HepG2 (cell line): ENCODE results near the gene KLF18. TPM values are rescaled to one million over a fixed set of nuclear protein-coding genes. Genes with fewer than 3 reads are reported as not detected.

Experiments
- ATAC-seq: fragments of 200-7000 bp; cut with Tn5 transposase; 3 replicates; pipeline ENCODE4 v1.9.1; 2020; ENCODE audit warnings: mild to moderate bottlenecking, moderate library complexity
- BruUV-seq: library from RNA; stranded (reverse); fragments of 400-500 nt; replicated peaks from 2 replicates; lab custom pipeline; 2021; lab: Mats Ljungman, UMichigan
- CTCF ChIA-PET: fragments of 300-600 bp; formaldehyde crosslinking; extraction: SDS; loops from one replicate; lab custom pipeline; 2021; ENCODE audit warnings: low total read pairs, inconsistent platforms, low intra/inter-chr PET ratio; lab: Yijun Ruan, JAX
- POLR2A ChIA-PET: fragments of 350-600 bp; sonication (Branson Sonifier 250); formaldehyde crosslinking; loops from one replicate; lab custom pipeline; 2020; ENCODE audit warnings: antibody characterized with exemption, inconsistent platforms; lab: Yijun Ruan, JAX
- DNase-seq: peaks from one replicate; pipeline ENCODE4 v3.0.0-alpha.2; 2015; ENCODE audit warnings: low spot score
- FAIRE-seq: peaks from 3 replicates; lab custom pipeline; 2011; peaks lifted over from hg19 to GRCh38; lab: Jason Lieb, UNC
- H2AFZ ChIP-seq: one replicate; pipeline ENCODE4 v1.6.1; 2011; ENCODE audit warnings: low read length, inconsistent platforms
- H3K27ac ChIP-seq: fragments of 300-600 bp; 3 replicates; pipeline ENCODE4 v1.8.0; 2011; ENCODE audit warnings: mixed run types, mild to moderate bottlenecking, mixed read lengths, low read length, inconsistent platforms; ENCODE audit not compliant: insufficient read depth; ENCODE audit errors: extremely low read length
- H3K27me3 ChIP-seq, 2 experiments: fragments of 200-600 bp in 1 of 2; 2 replicates in 1 of 2; 3 replicates in 1 of 2; pipeline versions ENCODE4 v1.6.0 to v1.8.0; 2011; ENCODE audit warnings: low read length in 2 of 2, mild to moderate bottlenecking in 2 of 2, moderate library complexity in 2 of 2, inconsistent platforms in 1 of 2; ENCODE audit not compliant: insufficient read depth in 2 of 2, control insufficient read depth in 1 of 2
- H3K36me3 ChIP-seq, 2 experiments: fragments of 200-600 bp in 1 of 2; replicated peaks in 1 of 2; 2 replicates in 1 of 2; 3 replicates in 1 of 2; pipeline versions ENCODE4 v1.5.1 to v1.8.0; 2011; ENCODE audit warnings: low read length in 2 of 2, inconsistent platforms in 1 of 2; ENCODE audit not compliant: insufficient read depth in 2 of 2, control insufficient read depth in 1 of 2
- H3K4me1 ChIP-seq: 2 replicates; pipeline ENCODE4 v1.5.1; 2012; ENCODE audit warnings: low read length, inconsistent platforms; ENCODE audit not compliant: insufficient read depth
- H3K4me2 ChIP-seq: 2 replicates; pipeline ENCODE4 v1.6.0; 2011; ENCODE audit warnings: low read depth, low read length, inconsistent platforms
- H3K4me3 ChIP-seq, 3 experiments: fragments of 200-600 bp in 1 of 3; sonication (generic), shearing (Covaris generic) in 1 of 3; replicated peaks in 1 of 3; 2 replicates each; pipeline ENCODE4 v1.5.1; 2011 to 2016; ENCODE audit warnings: low read length in 3 of 3, inconsistent platforms in 2 of 3, low read depth in 2 of 3, mild to moderate bottlenecking in 2 of 3, control low read depth in 1 of 3, mixed read lengths in 1 of 3; ENCODE audit not compliant: insufficient read depth in 1 of 3
- H3K79me2 ChIP-seq: one replicate; pipeline ENCODE4 v1.6.1; 2011; ENCODE audit warnings: low read length, inconsistent platforms; ENCODE audit not compliant: insufficient read depth
- H3K9ac ChIP-seq: 2 replicates; pipeline ENCODE4 v1.6.0; 2011; ENCODE audit warnings: mild to moderate bottlenecking, low read depth, low read length, inconsistent platforms; ENCODE audit not compliant: insufficient read depth
- H3K9me3 ChIP-seq: 2 replicates; pipeline ENCODE4 v1.5.1; 2012; ENCODE audit warnings: mild to moderate bottlenecking, low read length
- H4K20me1 ChIP-seq: 2 replicates; pipeline ENCODE4 v1.6.0; 2011; ENCODE audit warnings: inconsistent platforms, mild to moderate bottlenecking, low read length, moderate library complexity; ENCODE audit not compliant: insufficient read depth
- CCDC6 ChIP-seq: sonication (generic); formaldehyde crosslinking; IDR thresholded peaks from 2 replicates; pipeline ENCODE4 v1.8.1; 2022; ENCODE audit warnings: mild to moderate bottlenecking, missing genetic modification reagents, moderate library complexity
- CEBPG ChIP-seq: IDR thresholded peaks from 2 replicates; pipeline ENCODE4 v1.6.1; 2016
- HDAC1 ChIP-seq: sonication (generic); formaldehyde crosslinking; IDR thresholded peaks from 2 replicates; pipeline ENCODE4 v1.5.1; 2020; ENCODE audit warnings: mild to moderate bottlenecking, missing genetic modification reagents
- KLF15 ChIP-seq: sonication (generic); formaldehyde crosslinking; IDR thresholded peaks from 2 replicates; pipeline ENCODE4 v1.8.1; 2023; ENCODE audit warnings: borderline replicate concordance, mild to moderate bottlenecking, inconsistent platforms, missing genetic modification reagents, mixed read lengths
- SRY ChIP-seq: sonication (generic); formaldehyde crosslinking; IDR thresholded peaks from 2 replicates; pipeline ENCODE4 v1.8.0; 2022; ENCODE audit warnings: mild to moderate bottlenecking, missing genetic modification reagents
- TBX2 ChIP-seq: sonication (generic); formaldehyde crosslinking; IDR thresholded peaks from 2 replicates; pipeline ENCODE4 v1.5.0; 2020; ENCODE audit warnings: missing genetic modification reagents, mild to moderate bottlenecking, borderline replicate concordance
- XRCC5 ChIP-seq: fragments of 200-400 bp; formaldehyde crosslinking; optimal IDR thresholded peaks from 2 replicates; pipeline ENCODE3; 2017; ENCODE audit warnings: mild to moderate bottlenecking, low read length
- YEATS2 ChIP-seq: sonication (generic); formaldehyde crosslinking; IDR thresholded peaks from 2 replicates; pipeline ENCODE4 v1.4.0; 2020; ENCODE audit warnings: missing genetic modification reagents, borderline replicate concordance
- ZC3H4 ChIP-seq: sonication (generic); formaldehyde crosslinking; IDR thresholded peaks from 2 replicates; pipeline ENCODE4 v1.4.0; 2020; ENCODE audit warnings: missing genetic modification reagents, borderline replicate concordance
- ZNF225 ChIP-seq: sonication (generic); formaldehyde crosslinking; IDR thresholded peaks from 2 replicates; pipeline ENCODE4 v1.4.0; 2020; ENCODE audit warnings: mild to moderate bottlenecking, missing genetic modification reagents
- ZNF235 ChIP-seq: sonication (generic); formaldehyde crosslinking; IDR thresholded peaks from 2 replicates; pipeline ENCODE4 v1.8.1; 2023; ENCODE audit warnings: mild to moderate bottlenecking, missing genetic modification reagents, borderline replicate concordance
- ZNF432 ChIP-seq: sonication (generic); formaldehyde crosslinking; IDR thresholded peaks from 2 replicates; pipeline ENCODE4 v1.5.0; 2020; ENCODE audit warnings: missing genetic modification reagents, mild to moderate bottlenecking, borderline replicate concordance
- ZNF839 ChIP-seq: sonication (generic); formaldehyde crosslinking; IDR thresholded peaks from 2 replicates; pipeline ENCODE4 v1.4.0; 2020; ENCODE audit warnings: missing genetic modification reagents, mild to moderate bottlenecking, borderline replicate concordance
- WGBS: methylation state at CpG from one replicate; pipeline ENCODE4 v1.1.6; 2017; ENCODE audit warnings: low lambda C conversion rate; 5-methylcytosine and 5-hydroxymethylcytosine counted together
- in situ Hi-C: cut with HindIII; loops from 2 replicates; pipeline ENCODE4 v1.10.0; 2017; ENCODE audit warnings: low pct_unique_long_range_greater_than_20kb; ENCODE audit not compliant: extremely low pct_ligation_motif_present
- intact Hi-C: fragments of 100-400 bp; cut with micrococcal nuclease; formaldehyde crosslinking; loops from one replicate; pipeline ENCODE4 v1.10.0; 2022; ENCODE audit not compliant: unreplicated experiment
- polyA plus RNA-seq, 8 experiments: library from polyadenylated mRNA; depleted of rRNA in 3 of 8; stranded (reverse) in 7 of 8; unstranded in 1 of 8; fragments of >200 nt; fragmentation: Illumina TruSeq in 4 of 8; extraction: Trizol in 4 of 8; gene quantifications; 2 replicates each; pipeline versions ENCODE4 v1.2.1 to v1.2.3, GENCODE V29; 2011 to 2016; ENCODE audit warnings: low read depth in 4 of 8, missing spikeins in 1 of 8, mixed read lengths in 1 of 8; ENCODE audit not compliant: insufficient read depth in 1 of 8
- total RNA-seq, 5 experiments: library from RNA; depleted of rRNA; stranded (reverse); fragments of >200 nt; fragmentation: Illumina TruSeq; extraction: Trizol; gene quantifications; 2 replicates each; pipeline ENCODE4 v1.2.3, GENCODE V29; 2016; ENCODE audit warnings: low read depth in 1 of 5
- TF ChIP-seq, protein P1 (sequence below): sonication (generic); formaldehyde crosslinking; IDR thresholded peaks from 2 replicates; pipeline ENCODE4 v1.5.1; 2020; ENCODE audit warnings: missing genetic modification reagents, mild to moderate bottlenecking, borderline replicate concordance

KLF18 gene
- total and polyA plus RNA-seq, 2 of the 13 experiments (the other 11 are each of a cell fraction or from before 2014, with no cell fraction given) = not detected

DNA sequence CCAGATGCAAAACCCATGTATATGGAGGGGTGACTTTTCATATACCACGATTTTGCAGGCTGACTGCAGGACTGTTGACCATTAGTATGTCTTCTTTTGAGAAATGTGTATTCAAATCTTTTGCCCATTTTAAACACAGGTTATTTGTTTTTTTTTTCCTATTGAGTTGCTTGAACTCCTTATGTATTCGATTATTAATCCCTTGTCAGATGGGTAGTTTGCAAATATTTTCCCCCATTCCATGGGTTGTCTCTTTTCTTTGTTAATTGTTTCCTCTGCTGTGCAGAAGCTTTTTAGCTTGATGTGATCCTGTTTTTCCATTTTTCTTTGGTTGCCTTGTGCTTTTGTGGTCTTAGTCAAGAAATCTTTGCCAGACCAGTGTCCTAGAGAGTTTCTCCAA, 47.4 kb downstream of the KLF18 start:
- Histone ChIP-seq H3K4me1 (peaks cover 9% of the 10 kb centered on the region; the same call in 1 of the 2 replicates), H3K36me3 (no peaks in the 10 kb centered on the region), H3K27ac (no peak overlapping the region), H3K4me2 (no peak overlapping the region), H4K20me1 (no peaks in the 10 kb centered on the region), H3K4me3 (no peak overlapping the region), H3K79me2 (no peaks in the 10 kb centered on the region), H3K27me3 (peaks cover 0 to 6% of the 10 kb centered on the region in 2 experiments; a peak in 1 of 5 replicates), H3K9ac (no peak overlapping the region), H3K9me3 (no peaks in the 10 kb centered on the region), H2AFZ (no peak overlapping the region)
- DNase-seq (no peak), FAIRE-seq (no peak), ATAC-seq (no peak)
- intact Hi-C loops (no loop called here), in situ Hi-C loops (no loop called here)
- TF ChIP-seq, protein P1, sequence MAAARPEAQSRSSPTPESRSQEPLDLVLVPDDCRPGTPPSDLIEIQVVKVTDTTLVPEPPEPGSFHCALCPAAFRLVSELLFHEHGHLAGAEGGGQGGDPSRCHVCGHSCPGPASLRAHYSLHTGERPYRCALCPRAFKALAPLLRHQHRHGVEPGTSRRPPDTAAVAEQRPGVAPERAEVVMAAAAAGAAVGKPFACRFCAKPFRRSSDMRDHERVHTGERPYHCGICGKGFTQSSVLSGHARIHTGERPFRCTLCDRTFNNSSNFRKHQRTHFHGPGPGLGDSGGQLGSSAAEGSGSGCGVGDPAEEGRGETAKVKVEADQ (CRISPR knock-in tag) = no peak
- TF ChIP-seq ZNF432 (no peak), XRCC5 (no peak), HDAC1 (CRISPR knock-in tag) (no peak), CEBPG (CRISPR knock-in tag) (no peak), ZNF225 (CRISPR knock-in tag) (no peak), ZNF839 (no peak)
- WGBS = 25% methylated on average over 2 of the region's 2 CpGs
- POLR2A ChIA-PET = no interaction called here
- BruUV-seq = no TSS peak
- CTCF ChIA-PET = no interaction called here

DNA sequence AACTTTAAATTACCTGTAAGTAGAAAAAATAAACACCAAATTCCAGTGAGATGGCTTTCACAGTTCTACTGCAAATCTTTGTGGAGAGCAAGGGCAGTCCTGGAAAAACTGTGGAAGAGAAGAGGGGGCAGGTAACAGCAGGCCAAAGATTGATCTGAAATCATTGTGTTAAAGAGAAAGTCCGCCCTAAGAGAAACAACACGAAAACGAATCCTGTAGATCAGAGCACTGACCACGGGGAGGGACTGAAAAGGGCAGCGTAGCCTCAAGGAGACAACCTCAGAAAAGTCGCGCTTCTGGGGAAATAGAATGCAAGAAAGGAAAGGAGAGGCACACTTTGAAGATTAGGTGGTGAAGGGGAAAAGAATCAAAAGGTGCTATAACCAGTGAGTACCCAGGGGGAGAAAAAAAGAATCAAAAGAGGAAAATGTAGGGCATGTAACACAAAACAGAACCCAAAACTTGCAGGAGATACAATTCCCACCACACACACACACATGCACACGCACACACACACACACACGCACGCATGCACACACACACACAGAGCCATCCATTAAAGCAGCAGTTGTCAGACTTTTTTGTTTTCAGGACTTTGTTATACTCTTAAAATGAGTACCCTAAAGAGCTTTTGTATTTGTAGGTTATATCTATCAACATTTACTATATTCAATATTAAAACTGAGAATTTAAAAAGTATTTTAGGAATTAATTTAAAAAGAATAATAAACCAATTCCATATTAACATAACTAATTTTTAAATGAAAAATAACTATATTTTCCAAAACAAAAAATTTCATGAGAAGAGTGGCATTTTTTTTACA, 50.8 kb downstream of the KLF18 start:
- Histone ChIP-seq H3K79me2 (no peaks in the 10 kb centered on the region), H3K9ac (no peak overlapping the region), H3K27me3 (peaks cover 0 to 6% of the 10 kb centered on the region in 2 experiments; a peak in 1 of 5 replicates), H2AFZ (no peak overlapping the region), H3K4me3 (no peak overlapping the region), H3K4me2 (no peak overlapping the region), H3K36me3 (no peaks in the 10 kb centered on the region), H3K4me1 (peaks cover 11% of the 10 kb centered on the region; the same call in 1 of the 2 replicates), H4K20me1 (no peaks in the 10 kb centered on the region), H3K27ac (no peak overlapping the region), H3K9me3 (no peaks in the 10 kb centered on the region)
- intact Hi-C loops (no loop called here), in situ Hi-C loops (no loop called here)
- ChIA-PET CTCF (no interaction called here), POLR2A (interaction anchor here (0.7 kb wide), 1 partner anchor 16 kb away, joined by 4 read pairs; no protein-coding TSS in a partner anchor)
- DNase-seq = no peak
- no peak for ATAC-seq
- FAIRE-seq = no peak
- WGBS = 32% methylated on average over 10 of the region's 10 CpGs
- no TSS peak for BruUV-seq
- TF ChIP-seq CCDC6 = no peak
- no peak for TF ChIP-seq TBX2
- TF ChIP-seq SRY (CRISPR knock-in tag) = no peak
- TF ChIP-seq ZNF235 (CRISPR knock-in tag) = no peak
- TF ChIP-seq YEATS2 = no peak
- no peak for TF ChIP-seq KLF15 (CRISPR knock-in tag)
- no peak for TF ChIP-seq ZC3H4
